Loucy (cell line): ENCODE results near the gene RNPS1.

Experiments used
- EZH2phosphoT487 ChIP-seq: fragments of 200-600 bp; IDR thresholded peaks from 2 replicates; pipeline ENCODE4 v1.6.1; 2018; ENCODE audit warnings: antibody characterized with exemption, mild to moderate bottlenecking, moderate library complexity, borderline replicate concordance
- TF ChIP-seq, protein P1 (sequence below): fragments of 200-600 bp; sonication (generic); conservative IDR thresholded peaks from 2 replicates; pipeline ENCODE4 v1.5.1; 2014; ENCODE audit warnings: mild to moderate bottlenecking, antibody characterized with exemption, low read length

DNA sequence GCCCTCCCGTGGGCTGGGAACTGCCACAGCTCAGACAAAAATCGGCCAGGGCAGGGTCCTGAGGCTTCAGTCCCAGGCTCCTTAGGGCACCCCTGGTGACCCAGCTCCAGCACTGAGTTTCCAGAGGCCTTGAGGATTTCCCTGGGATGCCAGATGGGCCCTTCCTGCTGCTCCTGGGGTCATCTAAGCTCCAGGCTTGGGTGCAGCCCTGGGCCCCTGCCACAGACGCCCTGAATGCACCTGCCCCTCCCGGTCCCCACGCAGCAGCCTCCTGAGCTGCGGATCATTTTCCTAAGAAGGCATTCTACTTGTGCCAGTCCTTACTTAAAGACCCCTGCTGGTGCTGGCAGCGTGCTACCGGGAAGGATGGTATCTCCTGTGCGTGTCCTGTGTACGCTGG lies 6.0 kb upstream of the RNPS1 start:
- TF ChIP-seq, protein P1, sequence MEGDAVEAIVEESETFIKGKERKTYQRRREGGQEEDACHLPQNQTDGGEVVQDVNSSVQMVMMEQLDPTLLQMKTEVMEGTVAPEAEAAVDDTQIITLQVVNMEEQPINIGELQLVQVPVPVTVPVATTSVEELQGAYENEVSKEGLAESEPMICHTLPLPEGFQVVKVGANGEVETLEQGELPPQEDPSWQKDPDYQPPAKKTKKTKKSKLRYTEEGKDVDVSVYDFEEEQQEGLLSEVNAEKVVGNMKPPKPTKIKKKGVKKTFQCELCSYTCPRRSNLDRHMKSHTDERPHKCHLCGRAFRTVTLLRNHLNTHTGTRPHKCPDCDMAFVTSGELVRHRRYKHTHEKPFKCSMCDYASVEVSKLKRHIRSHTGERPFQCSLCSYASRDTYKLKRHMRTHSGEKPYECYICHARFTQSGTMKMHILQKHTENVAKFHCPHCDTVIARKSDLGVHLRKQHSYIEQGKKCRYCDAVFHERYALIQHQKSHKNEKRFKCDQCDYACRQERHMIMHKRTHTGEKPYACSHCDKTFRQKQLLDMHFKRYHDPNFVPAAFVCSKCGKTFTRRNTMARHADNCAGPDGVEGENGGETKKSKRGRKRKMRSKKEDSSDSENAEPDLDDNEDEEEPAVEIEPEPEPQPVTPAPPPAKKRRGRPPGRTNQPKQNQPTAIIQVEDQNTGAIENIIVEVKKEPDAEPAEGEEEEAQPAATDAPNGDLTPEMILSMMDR: no peak
- TF ChIP-seq EZH2phosphoT487: no peak
